Thoracic aorta (tissue), 2 donors: ENCODE results near the gene ZFP92. TPM values are rescaled to one million over a fixed set of nuclear protein-coding genes. Genes with fewer than 3 reads are reported as not detected.

Experiments used
- ATAC-seq: fragments of 150-250 bp; one replicate; pipeline ENCODE4 v1.8.0; 2017; ENCODE audit warnings: low read depth; ENCODE audit not compliant: insufficient number of reproducible peaks, low FRiP score
- DNase-seq: peaks from one replicate; pipeline ENCODE4 v3.0.0-alpha.2; 2020; ENCODE audit warnings: low spot score
- H3K27ac ChIP-seq, 2 donors: fragments of 200-600 bp; sonication (generic); 1 replicate in 1 of 2; 2 replicates in 1 of 2; pipeline ENCODE4 v1.5.1; 2016; ENCODE audit warnings: mild to moderate bottlenecking in 2 of 2, moderate library complexity in 2 of 2
- H3K27me3 ChIP-seq: fragments of 200-600 bp; sonication (generic); replicated peaks from 2 replicates; pipeline ENCODE4 v1.6.0; 2016; ENCODE audit warnings: mild to moderate bottlenecking; ENCODE audit not compliant: insufficient read depth
- H3K36me3 ChIP-seq: fragments of 200-600 bp; sonication (generic); one replicate; pipeline ENCODE4 v1.5.1; 2016
- H3K4me1 ChIP-seq, 2 donors: fragments of 200-600 bp; sonication (generic); 1 replicate in 1 of 2; 2 replicates in 1 of 2; pipeline versions ENCODE4 v1.5.1 to v1.6.0; 2016; ENCODE audit warnings: low read depth in 2 of 2, mild to moderate bottlenecking in 1 of 2; ENCODE audit not compliant: control insufficient read depth in 1 of 2
- H3K4me3 ChIP-seq: fragments of 200-600 bp; sonication (generic); 2 replicates; pipeline ENCODE4 v1.5.1; 2016; ENCODE audit warnings: mild to moderate bottlenecking
- H3K9me3 ChIP-seq: fragments of 200-600 bp; sonication (generic); 2 replicates; pipeline ENCODE4 v1.5.1; 2016
- CTCF ChIP-seq: fragments of 200-600 bp; sonication (generic); IDR thresholded peaks from one replicate; pipeline ENCODE4 v1.5.1; 2019; ENCODE audit warnings: antibody characterized with exemption
- total RNA-seq, 2 donors: library from RNA; depleted of rRNA; stranded (reverse); fragments of >200 nt; gene quantifications; one replicate each; pipeline versions ENCODE4 v1.1.0 to v1.2.3, GENCODE V29; 2016

ZFP92 gene
- total RNA-seq, 2 donors from 2014 or later, result 0.95 to 1.2 TPM

GRCh38 chrX:153444333-153445011, 33.2 kb downstream of the ZFP92 start:
- ATAC-seq, result no peak
- DNase-seq, result no peak
- TF ChIP-seq CTCF, result no peak
- Histone ChIP-seq H3K36me3 (no peaks in the 10 kb centered on the region), H3K4me3 (no peak overlapping the region), H3K4me1 (no peaks in the 10 kb centered on the region), H3K27ac (no peak overlapping the region), H3K9me3 (no peaks in the 10 kb centered on the region), H3K27me3 (no peaks in the 10 kb centered on the region)

- Histone ChIP-seq H3K36me3 (no peaks in the 10 kb centered on the region), H3K27ac (no peak overlapping the region), H3K4me3 (no peak overlapping the region), H3K9me3 (no peaks in the 10 kb centered on the region), H3K27me3 (no peaks in the 10 kb centered on the region), H3K4me1 (no peaks in the 10 kb centered on the region)
- no peak for TF ChIP-seq CTCF
- no peak for ATAC-seq
- no peak for DNase-seq
Measured at GRCh38 chrX:153445106-153445855, 34.0 kb downstream of the ZFP92 start.

- H3K27me3 ChIP-seq, result no peaks in the 10 kb centered on the region
- no peaks in the 10 kb centered on the region for H3K4me1 ChIP-seq
- ATAC-seq (no peak), DNase-seq (no peak)
- no peak for TF ChIP-seq CTCF
- no peaks in the 10 kb centered on the region for H3K36me3 ChIP-seq
- no peak within 1 kb of the TSS for H3K27ac ChIP-seq
- no peak within 1 kb of the TSS for H3K4me3 ChIP-seq
- H3K9me3 ChIP-seq, result no peaks in the 10 kb centered on the region
Measured at GRCh38 chrX:153445856-153446635, 34.8 kb downstream of the ZFP92 start, which contains the start of gene TREX2. Gene TREX2, minus strand, starts transcription at chrX:153446056. Its CDS starts 626 bp downstream, at chrX:153445430.

- Histone ChIP-seq H3K4me3 (no peak overlapping the region), H3K27me3 (no peaks in the 10 kb centered on the region), H3K4me1 (no peaks in the 10 kb centered on the region), H3K9me3 (no peaks in the 10 kb centered on the region), H3K27ac (no peak overlapping the region), H3K36me3 (no peaks in the 10 kb centered on the region)
- no peak for TF ChIP-seq CTCF
- DNase-seq (no peak), ATAC-seq (no peak)
Measured at GRCh38 chrX:153446636-153446936, 35.3 kb downstream of the ZFP92 start.

- Histone ChIP-seq H3K4me3 (no peak overlapping the region), H3K36me3 (no peaks in the 10 kb centered on the region), H3K27ac (no peak overlapping the region), H3K27me3 (no peaks in the 10 kb centered on the region), H3K9me3 (no peaks in the 10 kb centered on the region), H3K4me1 (no peaks in the 10 kb centered on the region)
- ATAC-seq (no peak), DNase-seq (no peak)
- no peak for TF ChIP-seq CTCF
Measured at GRCh38 chrX:153446950-153447580, 35.8 kb downstream of the ZFP92 start.
